ENCODE data around the gene RFX8. TPM values are rescaled to one million over a fixed set of nuclear protein-coding genes. Genes with fewer than 3 reads are reported as not detected.

RFX8 gene
- total and polyA plus RNA-seq, 2 of the 8 experiments (the other 6 are each of a cell fraction or from before 2014, with no cell fraction given), result 0.60 to 0.97 TPM

DNA sequence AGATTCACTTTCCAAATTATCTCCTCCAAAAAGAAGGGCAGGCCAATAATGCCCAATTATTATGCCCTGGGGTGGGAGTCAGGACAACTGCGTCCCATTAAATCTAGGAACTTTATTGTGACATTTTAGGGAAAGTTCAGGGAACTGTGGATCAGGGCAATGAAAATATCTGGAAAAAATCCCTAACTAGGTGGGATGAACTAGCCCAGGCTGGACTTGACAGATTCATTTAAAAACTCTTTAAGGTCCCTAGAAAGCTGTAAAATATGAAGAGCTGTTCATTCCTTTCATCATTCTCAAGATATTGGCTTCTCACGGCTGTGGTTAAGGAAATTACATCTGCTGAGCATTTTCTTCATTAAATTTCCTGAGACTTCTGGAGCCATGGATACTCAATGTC lies 95.8 kb downstream of the RFX8 start:
- Histone ChIP-seq H3K18ac (ENCODE audit: extremely low read depth, low read length) (no peak overlapping the region), H2BK120ac (replicated peaks; ENCODE audit: low read depth, low read length) (no peak overlapping the region), H3K23me2 (ENCODE audit: low read depth, low read length) (no peaks in the 10 kb centered on the region), H3K79me2 (ENCODE audit: control insufficient read depth in 1 of 2, insufficient read depth in 2 of 2, low read length in 2 of 2) (no peaks in the 10 kb centered on the region), H3K14ac (ENCODE audit: insufficient read length) (no peak overlapping the region), H2AFZ (ENCODE audit: low read length) (no peak overlapping the region), H4K8ac (ENCODE audit: extremely low read depth, insufficient read depth, low read length) (no peak overlapping the region), H3K27me3 (replicated peaks in 1 of 4; ENCODE audit: control insufficient read depth in 3 of 4, extremely low read depth in 1 of 4, insufficient read depth in 3 of 4, low read length in 3 of 4) (peaks cover 0 to 4% (median 0%) of the 10 kb centered on the region in 4 experiments; a peak in 1 of 7 replicates), H3K4ac (replicated peaks; ENCODE audit: insufficient read length, low read depth, low read length) (no peak overlapping the region), H4K5ac (ENCODE audit: insufficient read length, low read depth, low read length) (no peak overlapping the region), H2BK20ac (ENCODE audit: low read length) (no peak overlapping the region), H3K4me2 (ENCODE audit: insufficient read depth in 1 of 2, low read depth in 2 of 2, low read length in 2 of 2) (no peak overlapping the region), H3K9ac (replicated peaks in 1 of 4; ENCODE audit: extremely low read depth in 1 of 4, low read depth in 3 of 4, low read length in 3 of 4) (no peak overlapping the region), H2AK5ac (ENCODE audit: low read depth, low read length) (no peak overlapping the region), H3K27ac (ENCODE audit: low read depth, low read length) (no peak overlapping the region), H3K56ac (replicated peaks; ENCODE audit: insufficient read length, low read depth, low read length) (no peak overlapping the region), H3K23ac (ENCODE audit: insufficient read length) (no peak overlapping the region), H3K4me3 (ENCODE audit: extremely low read depth in 1 of 4, insufficient read depth in 2 of 4, low read depth in 3 of 4, low read length in 4 of 4) (no peak overlapping the region), H2BK12ac (ENCODE audit: low read depth, low read length) (no peak overlapping the region), H3K79me1 (ENCODE audit: low read depth, low read length) (no peaks in the 10 kb centered on the region), H4K20me1 (replicated peaks in 1 of 2; ENCODE audit: control insufficient read depth in 1 of 2, insufficient read depth in 2 of 2, low read length in 2 of 2) (no peaks in the 10 kb centered on the region), H2BK15ac (ENCODE audit: low read length) (no peak overlapping the region), H3K36me3 (ENCODE audit: control insufficient read depth in 2 of 4, insufficient read depth in 4 of 4, low read length in 3 of 4) (no peaks in the 10 kb centered on the region), H3K4me1 (replicated peaks in 1 of 4; ENCODE audit: control insufficient read depth in 3 of 4, insufficient read depth in 4 of 4, low read length in 3 of 4) (peaks cover 0 to 6% (median 0%) of the 10 kb centered on the region in 4 experiments; a peak in 3 of 7 replicates), H2BK5ac (ENCODE audit: low read depth, low read length) (no peak overlapping the region), H3K9me3 (ENCODE audit: insufficient read depth in 2 of 2, low read depth in 1 of 2, low read length in 1 of 2) (no peaks in the 10 kb centered on the region), H4K91ac (replicated peaks; ENCODE audit: insufficient read length, low read length) (no peak overlapping the region)
- no peak for DNase-seq (ENCODE audit: low read depth in 1 of 2, low spot score in 2 of 2)
- 91% methylated on average over 2 of the region's 2 CpGs; no CpG with 5 or more reads in 1 of the 2 experiments for WGBS, 2 experiments (ENCODE audit: extremely low coverage in 1 of 2, insufficient coverage in 1 of 2, insufficient read length in 1 of 2, insufficient replicate concordance in 2 of 2, low coverage in 1 of 2, low lambda C conversion rate in 2 of 2, missing lambda C conversion rate in 1 of 2)
- ChIA-PET POLR2A (ENCODE audit: partially characterized antibody) (no interaction called here), CTCF (ENCODE audit: partially characterized antibody) (interaction anchor here (1.1 to 3.2 kb wide), 5 partner anchors 9 to 44 kb away, joined by 3 to 18 read pairs (median 4); no protein-coding TSS in a partner anchor)
- no peak for FAIRE-seq
- TF ChIP-seq NANOG (IDR thresholded peaks at IDR 0.05; ENCODE audit: insufficient read depth, low read depth, low read length, poor library complexity, severe bottlenecking), result no peak
- TF ChIP-seq BCL11A (IDR thresholded peaks at IDR 0.05; ENCODE audit: low read depth in 2 of 2, low read length in 2 of 2), result no peak
- TF ChIP-seq, protein P1, sequence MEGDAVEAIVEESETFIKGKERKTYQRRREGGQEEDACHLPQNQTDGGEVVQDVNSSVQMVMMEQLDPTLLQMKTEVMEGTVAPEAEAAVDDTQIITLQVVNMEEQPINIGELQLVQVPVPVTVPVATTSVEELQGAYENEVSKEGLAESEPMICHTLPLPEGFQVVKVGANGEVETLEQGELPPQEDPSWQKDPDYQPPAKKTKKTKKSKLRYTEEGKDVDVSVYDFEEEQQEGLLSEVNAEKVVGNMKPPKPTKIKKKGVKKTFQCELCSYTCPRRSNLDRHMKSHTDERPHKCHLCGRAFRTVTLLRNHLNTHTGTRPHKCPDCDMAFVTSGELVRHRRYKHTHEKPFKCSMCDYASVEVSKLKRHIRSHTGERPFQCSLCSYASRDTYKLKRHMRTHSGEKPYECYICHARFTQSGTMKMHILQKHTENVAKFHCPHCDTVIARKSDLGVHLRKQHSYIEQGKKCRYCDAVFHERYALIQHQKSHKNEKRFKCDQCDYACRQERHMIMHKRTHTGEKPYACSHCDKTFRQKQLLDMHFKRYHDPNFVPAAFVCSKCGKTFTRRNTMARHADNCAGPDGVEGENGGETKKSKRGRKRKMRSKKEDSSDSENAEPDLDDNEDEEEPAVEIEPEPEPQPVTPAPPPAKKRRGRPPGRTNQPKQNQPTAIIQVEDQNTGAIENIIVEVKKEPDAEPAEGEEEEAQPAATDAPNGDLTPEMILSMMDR (IDR thresholded peaks at IDR 0.05; ENCODE audit: control extremely low read depth in 1 of 3, insufficient read depth in 1 of 3, low read depth in 1 of 3, low read length in 3 of 3), result no peak
- no peak for TF ChIP-seq JUND (IDR thresholded peaks at IDR 0.05; ENCODE audit: low read length)
- no peak for TF ChIP-seq TAF1 (IDR thresholded peaks at IDR 0.05; ENCODE audit: low read depth, low read length)
- no peak for TF ChIP-seq CBX8 (IDR thresholded peaks at IDR 0.05; ENCODE audit: borderline replicate concordance, low read depth, low read length)
- TF ChIP-seq POLR2A (IDR thresholded peaks at IDR 0.05; ENCODE audit: control extremely low read depth in 1 of 2, low read depth in 2 of 2, low read length in 2 of 2), result no peak
- TF ChIP-seq ASH2L (IDR thresholded peaks at IDR 0.05; ENCODE audit: low read length), result no peak
- no peak for TF ChIP-seq CHD1 (IDR thresholded peaks at IDR 0.05; ENCODE audit: low read depth, low read length)
- TF ChIP-seq RXRA (IDR thresholded peaks at IDR 0.05; ENCODE audit: insufficient read depth, low read depth, low read length), result no peak
- TF ChIP-seq BRCA1 (IDR thresholded peaks at IDR 0.05; ENCODE audit: low read depth, low read length), result no peak
- no peak for TF ChIP-seq EP300 (IDR thresholded peaks at IDR 0.05; ENCODE audit: borderline replicate concordance in 1 of 2, low read depth in 2 of 2, low read length in 2 of 2)

Measured in H1 (cell line).